Eye (tissue), 1 donor: ENCODE measurements around the gene ABCD2.
A peak's percentile ranks its signal among the peaks of the same experiment; 100 is the strongest.
"Not testable (repeated sequence)": the region's sequence is repeated elsewhere in the genome, so short reads cannot be mapped to it uniquely, and the experiment has no call there.

Source experiments
- DNase-seq: peaks from one replicate; pipeline ENCODE4 v3.0.0-alpha.2; 2015

Gene ABCD2

GRCh38 chr12:39619660-39620433 lies at the start of gene ABCD2:
TSS of gene ABCD2 (minus strand) at chr12:39619803. CDS start at chr12:39619615, 188 bp downstream.
- peak; percentile 95 for DNase-seq

- no peak for DNase-seq
Observed at GRCh38 chr12:39660101-39660500, 40.5 kb upstream of the ABCD2 start.

- no peak for DNase-seq
Observed at GRCh38 chr12:39647383-39647782, 27.8 kb upstream of the ABCD2 start.

- no peak for DNase-seq
Observed at GRCh38 chr12:39646963-39647362, 27.4 kb upstream of the ABCD2 start.

- no peak for DNase-seq
Observed at GRCh38 chr12:39643052-39643451, 23.4 kb upstream of the ABCD2 start.

GRCh38 chr12:39638840-39639239 lies 19.2 kb upstream of the ABCD2 start:
- DNase-seq = no peak

GRCh38 chr12:39638178-39638577 lies 18.6 kb upstream of the ABCD2 start:
- DNase-seq = no peak

GRCh38 chr12:39632670-39633069 lies 13.1 kb upstream of the ABCD2 start:
- DNase-seq = no peak

GRCh38 chr12:39628836-39629235 lies 9.2 kb upstream of the ABCD2 start:
- no peak for DNase-seq

GRCh38 chr12:39627914-39628313 lies 8.3 kb upstream of the ABCD2 start:
- no peak for DNase-seq

GRCh38 chr12:39626033-39626814 lies 6.6 kb upstream of the ABCD2 start:
- no peak for DNase-seq

- no peak for DNase-seq
Observed at GRCh38 chr12:39623919-39624318, 4.3 kb upstream of the ABCD2 start.

- not testable (repeated sequence) for DNase-seq
Observed at GRCh38 chr12:39623160-39623559, 3.6 kb upstream of the ABCD2 start.

- no peak for DNase-seq
Observed at GRCh38 chr12:39622306-39622705, 2.7 kb upstream of the ABCD2 start.

GRCh38 chr12:39621670-39622069 lies 2.1 kb upstream of the ABCD2 start:
- no peak for DNase-seq

GRCh38 chr12:39620659-39621658 lies 1.4 kb upstream of the ABCD2 start:
- no peak for DNase-seq

GRCh38 chr12:39619316-39619659 lies 315 bp downstream of the ABCD2 start:
- DNase-seq = no peak

GRCh38 chr12:39618701-39619100 lies 902 bp downstream of the ABCD2 start:
- no peak for DNase-seq

GRCh38 chr12:39617887-39618286 lies 1.7 kb downstream of the ABCD2 start:
- DNase-seq = no peak

GRCh38 chr12:39616666-39617065 lies 2.9 kb downstream of the ABCD2 start:
- DNase-seq = no peak

GRCh38 chr12:39616251-39616650 lies 3.4 kb downstream of the ABCD2 start:
- no peak for DNase-seq

- no peak for DNase-seq
Observed at GRCh38 chr12:39613525-39613924, 6.1 kb downstream of the ABCD2 start.

- no peak for DNase-seq
Observed at GRCh38 chr12:39612250-39612649, 7.4 kb downstream of the ABCD2 start.
